Breast epithelium (tissue), 3 donors: ENCODE measurements around the gene FAM3C.

ENCODE experiments used
- CTCF ChIP-seq, 3 donors: fragments of 450-650 bp; IDR thresholded peaks; one replicate each; pipeline ENCODE4 v1.5.1; 2016 to 2017; ENCODE audit warnings: antibody characterized with exemption in 3 of 3, mild to moderate bottlenecking in 3 of 3, moderate library complexity in 3 of 3
- POLR2A ChIP-seq: fragments of 450-650 bp; IDR thresholded peaks from one replicate; pipeline ENCODE4 v1.6.1; 2016; ENCODE audit warnings: antibody characterized with exemption, mild to moderate bottlenecking, moderate library complexity
- POLR2AphosphoS5 ChIP-seq, 3 donors: sonication (generic); formaldehyde crosslinking; IDR thresholded peaks; one replicate each; pipeline ENCODE4 v1.6.1; 2017; ENCODE audit warnings: antibody characterized with exemption in 3 of 3

DNA sequence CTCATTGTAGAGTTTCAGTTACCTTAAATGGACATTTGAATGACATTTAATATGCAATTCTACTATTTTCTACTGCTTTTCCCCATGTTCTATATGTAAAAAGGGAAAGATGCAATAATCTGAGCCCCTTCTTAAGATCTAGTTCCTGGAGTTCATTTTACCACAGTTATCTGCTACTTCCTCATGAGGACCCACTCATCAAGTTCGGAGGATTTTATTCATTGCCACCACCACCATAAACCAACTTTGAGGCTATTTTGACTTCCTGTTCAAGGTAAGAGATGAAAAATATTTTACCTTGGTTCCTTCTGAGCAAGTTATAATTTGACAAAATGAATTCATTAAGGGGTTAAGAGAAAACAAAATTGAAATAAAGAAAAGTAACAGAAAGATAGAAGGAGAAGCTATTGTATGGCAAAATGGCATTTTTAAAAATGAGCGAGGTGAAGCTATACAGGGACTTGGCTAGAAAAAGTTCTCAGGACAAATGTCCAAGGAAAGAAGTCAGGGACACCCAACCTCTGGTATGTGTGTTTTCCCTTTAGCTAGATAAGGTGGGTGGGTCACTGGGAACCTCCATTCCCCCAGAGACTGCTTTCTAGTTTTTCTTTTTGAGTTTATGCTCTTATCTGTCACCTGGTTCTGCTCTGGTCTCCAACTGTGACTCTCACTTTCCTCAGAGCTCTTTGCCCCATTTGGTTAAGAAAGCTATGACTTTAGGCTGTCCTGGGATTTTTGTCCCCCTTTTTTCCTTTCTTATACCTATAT, 14.9 kb upstream of the FAM3C start:
- TF ChIP-seq CTCF (IDR thresholded peaks at IDR 0.05), result no peak
- no peak for TF ChIP-seq POLR2A
- no peak for TF ChIP-seq POLR2AphosphoS5 (IDR thresholded peaks at IDR 0.05)
